Measurements from ENCODE around the gene GALNT2. TPM values are rescaled to one million over a fixed set of nuclear protein-coding genes. Genes with fewer than 3 reads are reported as not detected.

Gene GALNT2
- polyA plus RNA-seq, 1 donor = 83.5 TPM

DNA sequence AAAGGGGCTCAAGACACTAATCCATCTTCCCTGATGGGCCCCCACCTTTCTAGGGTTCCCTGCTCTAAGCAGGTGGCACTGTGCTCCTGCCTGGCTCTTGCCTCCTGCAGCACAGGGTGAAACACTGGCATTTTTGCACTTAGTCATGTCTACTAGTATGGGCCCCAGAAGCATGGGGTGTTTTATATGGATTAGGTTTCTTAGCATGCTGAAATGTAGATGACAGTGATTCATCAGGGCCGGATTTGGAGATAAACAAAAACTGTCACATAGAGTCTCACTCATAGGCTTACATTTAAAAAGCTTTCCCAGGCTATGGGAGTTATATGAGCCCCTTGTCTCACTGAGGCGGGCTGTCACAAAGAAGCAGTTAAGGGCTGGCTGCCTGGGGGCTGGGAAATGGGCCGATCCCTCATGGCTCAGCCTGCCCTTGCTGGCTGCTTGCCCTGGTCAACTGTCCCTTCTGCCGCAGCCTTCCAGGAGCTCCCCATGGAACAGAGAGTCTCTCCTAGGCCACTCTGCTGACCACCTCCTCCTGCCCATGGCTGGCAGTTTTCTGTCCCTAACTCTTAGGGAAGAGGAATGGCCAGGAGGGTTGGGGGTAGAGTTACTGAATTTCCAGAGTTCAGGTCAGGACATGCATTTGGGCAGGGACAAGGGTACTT, 6.5 kb downstream of the GALNT2 start:
- no peak for DNase-seq

GRCh38 chr1:230074270-230074669, 7.2 kb downstream of the GALNT2 start:
- no peak for DNase-seq

DNA sequence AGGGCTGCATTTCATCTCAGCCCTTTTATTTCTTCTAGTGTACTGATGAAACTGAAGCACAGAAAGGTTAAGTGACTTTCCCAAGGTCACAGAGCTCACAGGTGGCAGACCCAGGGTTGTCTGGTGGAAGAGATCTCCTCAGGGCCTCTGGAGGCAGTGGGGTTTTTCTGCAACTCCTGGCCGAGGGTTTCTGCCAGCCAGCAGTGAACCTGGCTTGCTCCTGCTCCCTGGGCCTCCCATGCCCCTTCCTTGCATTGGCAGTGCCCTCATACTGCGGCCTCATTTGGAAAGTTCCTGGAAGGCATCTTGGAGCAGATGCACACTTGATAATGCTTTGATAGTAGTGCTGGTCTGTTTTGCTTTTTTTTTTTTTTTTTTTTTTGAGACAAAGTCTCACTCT, 7.7 kb downstream of the GALNT2 start:
- DNase-seq = no peak

DNA sequence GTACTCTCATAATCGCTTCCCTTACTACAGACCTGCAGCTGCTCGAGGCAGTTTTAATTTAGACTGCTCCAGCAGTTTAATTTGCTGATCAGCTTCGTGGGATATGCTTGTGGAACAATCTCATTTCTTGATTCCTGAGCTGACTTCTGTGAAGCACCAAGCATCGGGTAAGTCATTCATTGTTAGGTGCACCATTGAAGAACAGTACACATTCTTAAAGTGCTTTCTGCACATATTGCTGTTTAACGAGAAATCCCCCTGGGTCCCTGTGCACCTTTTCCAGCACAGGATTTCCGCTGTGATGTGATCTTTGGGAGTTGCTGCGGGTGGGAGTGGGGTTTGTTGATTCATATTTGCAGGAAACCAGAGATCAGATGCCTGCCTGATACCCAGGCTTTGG, 9.1 kb downstream of the GALNT2 start:
- DNase-seq = no peak

GRCh38 chr1:230077011-230077410, 10.0 kb downstream of the GALNT2 start:
- DNase-seq = no peak

- no peak for DNase-seq
These were observed 10.6 kb downstream of the GALNT2 start for GRCh38 chr1:230077436-230078213.

- no peak for DNase-seq
These were observed 12.4 kb downstream of the GALNT2 start for GRCh38 chr1:230079199-230080024.

DNA sequence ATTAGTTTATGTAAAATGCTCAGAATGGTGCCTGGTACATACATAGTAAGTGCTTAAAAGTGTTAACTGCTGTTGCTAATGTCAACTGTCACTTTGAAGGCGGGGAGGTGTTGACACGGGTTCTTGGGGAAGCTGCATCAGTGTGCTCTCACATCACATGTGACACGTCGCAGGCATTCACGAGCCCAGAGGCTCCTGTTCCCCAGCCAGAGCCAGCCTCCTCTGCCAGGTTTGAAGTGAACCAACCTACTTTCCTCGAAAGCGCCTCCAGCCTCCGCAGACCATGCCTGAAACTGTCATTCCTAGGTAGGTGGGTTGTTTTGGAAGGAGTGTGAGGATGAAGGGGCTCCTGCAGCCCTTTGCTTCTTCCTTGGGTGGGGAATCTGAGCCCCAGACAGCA, 13.8 kb downstream of the GALNT2 start:
- DNase-seq = no peak

- DNase-seq = no peak
These were observed 14.7 kb downstream of the GALNT2 start for GRCh38 chr1:230081751-230082150.

DNA sequence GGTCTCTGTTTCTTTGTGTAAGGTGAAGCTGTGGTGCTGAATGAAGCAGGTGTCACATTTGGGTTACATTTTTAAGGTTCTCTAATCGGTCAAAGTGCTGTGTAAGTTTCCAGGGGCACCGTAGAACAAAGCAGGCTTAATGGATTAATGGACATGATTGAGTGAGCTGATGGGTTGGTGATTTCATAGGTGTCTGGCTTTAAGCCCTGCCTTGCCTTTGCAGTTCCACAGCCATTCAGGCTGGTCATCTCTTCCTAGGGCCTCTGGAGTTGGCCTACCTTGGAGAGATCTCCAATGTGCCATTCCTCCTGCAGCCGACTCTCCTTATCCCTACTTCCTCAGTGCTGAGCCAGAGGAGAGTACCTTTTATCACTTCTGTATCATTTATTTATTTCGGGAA, 15.2 kb downstream of the GALNT2 start:
- DNase-seq = no peak

DNA sequence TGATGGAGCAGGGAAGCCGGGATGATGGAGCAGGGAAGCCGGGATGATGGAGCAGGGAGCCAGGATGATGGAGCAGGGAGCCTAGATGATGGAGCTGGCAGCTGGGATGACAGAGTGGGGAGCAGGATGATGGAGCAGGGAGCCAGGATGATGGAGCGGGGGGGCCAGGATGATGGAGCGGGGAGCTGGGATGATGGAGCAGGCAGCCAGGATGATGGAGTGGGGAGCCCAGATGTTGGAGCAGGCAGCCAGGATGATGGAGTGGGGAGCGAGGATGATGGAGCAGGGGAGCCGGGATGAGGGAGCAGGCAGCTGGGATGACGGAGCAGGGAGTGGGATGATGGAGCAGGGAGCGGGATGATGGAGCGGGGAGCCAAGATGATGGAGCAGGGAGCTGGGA, 16.0 kb downstream of the GALNT2 start:
- no peak for DNase-seq

GRCh38 chr1:230083746-230084407, 16.8 kb downstream of the GALNT2 start:
- no peak for DNase-seq

DNA sequence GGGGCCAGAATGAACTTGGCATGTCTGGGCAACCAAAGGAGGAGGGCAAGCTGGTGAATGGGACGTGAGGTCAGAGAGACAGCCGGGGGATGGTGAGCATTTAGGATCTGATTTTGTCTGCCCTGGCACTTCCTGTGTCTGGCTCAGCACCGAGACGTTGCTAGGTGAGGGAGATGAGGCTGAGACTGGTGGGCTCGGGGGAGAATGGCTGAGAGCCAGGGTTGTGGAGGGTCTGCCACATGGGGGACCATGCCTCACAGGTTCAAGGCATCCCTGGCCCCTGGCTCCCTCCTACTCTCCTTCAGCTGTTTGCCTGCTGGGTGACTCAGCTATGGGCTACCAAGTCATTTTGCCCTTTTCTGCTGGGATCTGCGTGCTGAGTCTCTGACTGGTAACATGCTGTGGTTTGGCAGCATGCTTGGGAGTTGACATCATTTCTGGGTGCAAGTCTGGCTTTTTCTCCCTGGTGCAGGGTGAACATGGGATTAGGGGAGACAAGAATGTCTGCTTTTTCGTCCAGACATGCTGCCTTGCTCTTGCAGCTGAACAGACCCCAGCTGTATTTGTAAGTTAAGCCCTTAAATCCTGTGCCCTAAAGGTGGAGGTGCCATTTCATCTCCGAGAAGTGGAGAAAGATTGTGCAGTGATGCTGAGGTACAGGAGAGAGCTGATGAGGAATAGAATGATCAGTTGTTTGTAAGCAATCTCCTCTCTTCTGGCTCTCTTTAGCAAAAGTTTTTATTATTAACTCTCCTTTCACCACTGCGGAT, 17.6 kb downstream of the GALNT2 start:
- no peak for DNase-seq

GRCh38 chr1:230085178-230085515, 18.1 kb downstream of the GALNT2 start:
- DNase-seq = no peak

DNA sequence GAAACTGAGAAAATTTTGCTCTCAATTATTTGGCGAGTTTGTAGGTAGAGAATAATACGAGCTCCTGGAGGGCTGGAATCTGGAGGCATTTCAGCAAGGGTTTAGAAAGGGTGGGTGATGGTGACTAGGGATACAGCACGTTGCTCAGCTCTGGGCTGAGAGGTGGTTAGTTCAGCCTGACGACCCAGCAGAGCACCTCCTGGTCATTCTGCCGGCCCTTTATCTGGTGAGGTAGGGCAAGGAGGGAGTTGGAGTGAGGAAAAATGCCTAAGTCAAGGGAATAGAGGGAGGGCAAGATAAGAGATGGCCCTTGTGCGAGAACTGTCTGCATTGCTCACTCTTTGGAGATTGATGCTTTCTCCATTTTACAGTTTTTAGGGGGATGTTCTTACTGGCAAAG, 19.1 kb downstream of the GALNT2 start:
- DNase-seq = no peak

- no peak for DNase-seq
These were observed 20.1 kb downstream of the GALNT2 start for GRCh38 chr1:230087028-230087716.

- no peak for DNase-seq
These were observed 20.7 kb downstream of the GALNT2 start for GRCh38 chr1:230087717-230088105.

DNA sequence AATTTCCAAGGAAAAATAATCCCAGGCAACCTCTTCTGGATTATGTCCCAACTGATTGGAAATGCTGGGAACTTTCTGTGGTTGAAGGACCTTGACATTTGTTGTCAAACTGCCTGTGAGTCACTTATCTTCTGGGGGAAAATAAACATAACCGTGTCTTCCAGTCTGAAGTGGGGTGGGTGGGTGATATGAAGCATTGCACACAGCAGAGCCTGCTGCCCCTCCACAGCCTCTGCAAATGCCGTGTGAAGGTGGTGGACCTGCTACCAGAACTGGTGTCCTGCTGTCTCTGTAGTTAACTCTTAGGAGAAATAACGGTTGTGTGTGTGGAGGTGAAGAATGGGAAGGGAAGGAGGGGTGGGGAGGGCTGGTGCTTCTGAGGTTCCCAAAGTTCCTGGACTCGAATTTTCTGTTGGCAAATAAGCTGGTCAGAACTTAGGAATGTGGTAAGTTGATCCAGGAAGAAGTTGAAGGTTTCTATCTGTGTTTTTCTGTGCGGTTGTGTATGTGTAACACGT, 23.2 kb downstream of the GALNT2 start:
- DNase-seq = no peak

- DNase-seq = no peak
These were observed 24.6 kb downstream of the GALNT2 start for GRCh38 chr1:230091473-230092231.

- no peak for DNase-seq
These were observed 27.7 kb downstream of the GALNT2 start for GRCh38 chr1:230094746-230095145.

DNA sequence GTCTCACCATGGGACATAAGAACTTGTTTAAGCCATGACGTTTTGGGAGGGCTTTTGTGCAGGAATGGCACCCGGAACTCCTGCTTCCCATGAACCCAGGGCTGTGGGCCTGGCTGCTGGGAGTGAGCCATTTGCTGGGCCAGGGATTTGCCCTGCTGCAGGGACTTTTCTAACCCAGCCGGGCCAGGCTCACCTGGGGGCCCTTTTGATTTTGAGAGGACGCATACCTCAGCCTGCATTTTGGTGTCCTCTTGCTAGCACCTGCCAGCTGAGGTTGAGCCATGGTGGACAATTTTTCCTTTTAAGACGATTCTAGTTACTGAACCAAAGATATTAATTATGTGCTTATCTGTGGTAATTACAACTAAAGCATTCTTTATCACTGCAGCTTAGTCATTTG, 28.9 kb downstream of the GALNT2 start:
- DNase-seq = no peak
